HEK293 (cell line): ENCODE results near the gene CRACR2A.

Experiments used
- CTCF ChIA-PET: fragments of 350-600 bp; formaldehyde crosslinking; extraction: SDS; loops from one replicate; lab custom pipeline; 2021; ENCODE audit warnings: antibody characterized with exemption; lab: Yijun Ruan, JAX
- POLR2A ChIA-PET: fragments of 300-600 bp; formaldehyde crosslinking; extraction: SDS; loops from one replicate; lab custom pipeline; 2020; ENCODE audit warnings: antibody characterized with exemption, inconsistent platforms; lab: Yijun Ruan, JAX
- H3K27ac ChIP-seq: fragments of 200-500 bp; sonication (Bioruptor generic); 2 replicates; pipeline ENCODE4 v1.5.1; 2014; ENCODE audit warnings: low read depth, low read length, control low read depth, inconsistent platforms; ENCODE audit errors: extremely low read depth
- H3K36me3 ChIP-seq, 2 experiments: fragments of 200-500 bp in 1 of 2; sonication (Bioruptor generic) in 1 of 2; 1 replicate in 1 of 2; 2 replicates in 1 of 2; pipeline ENCODE4 v1.5.1; 2014 to 2017; ENCODE audit warnings: inconsistent platforms in 2 of 2, low read length in 2 of 2; ENCODE audit not compliant: control insufficient read depth in 2 of 2, insufficient read depth in 1 of 2
- H3K4me1 ChIP-seq: fragments of 200-500 bp; sonication (Bioruptor generic); 2 replicates; pipeline ENCODE4 v1.5.1; 2014; ENCODE audit warnings: mild to moderate bottlenecking, low read length, inconsistent platforms; ENCODE audit not compliant: control insufficient read depth, insufficient read depth
- H3K4me3 ChIP-seq: 2 replicates; pipeline ENCODE4 v1.5.1; 2011; ENCODE audit warnings: low read depth, mild to moderate bottlenecking, control low read depth, low read length, moderate library complexity
- H3K9me3 ChIP-seq: fragments of 200-500 bp; sonication (Bioruptor generic); 2 replicates; pipeline ENCODE4 v1.5.1; 2014; ENCODE audit warnings: low read depth, low read length, inconsistent platforms; ENCODE audit not compliant: control insufficient read depth, insufficient read depth
- BCL11A ChIP-seq: fragments of 450-650 bp; formaldehyde crosslinking; IDR thresholded peaks from 2 replicates; pipeline ENCODE4 v1.5.1; 2016; ENCODE audit warnings: low read depth, missing biosample characterization, missing genetic modification characterization
- SCRT2 ChIP-seq: fragments of 450-650 bp; formaldehyde crosslinking; IDR thresholded peaks from 2 replicates; pipeline ENCODE4 v1.5.1; 2016; ENCODE audit warnings: missing biosample characterization, missing genetic modification characterization
- ZIC2 ChIP-seq: fragments of 450-650 bp; formaldehyde crosslinking; IDR thresholded peaks from 2 replicates; pipeline ENCODE4 v1.5.1; 2016; ENCODE audit warnings: missing biosample characterization, missing genetic modification characterization
- ZNF114 ChIP-seq: fragments of 450-650 bp; formaldehyde crosslinking; IDR thresholded peaks from 2 replicates; pipeline ENCODE4 v1.5.0; 2017; ENCODE audit warnings: missing biosample characterization, missing genetic modification characterization
- ZNF175 ChIP-seq: fragments of 450-650 bp; formaldehyde crosslinking; IDR thresholded peaks from 2 replicates; pipeline ENCODE4 v1.5.1; 2016; ENCODE audit warnings: missing biosample characterization, missing genetic modification characterization
- ZNF324 ChIP-seq: fragments of 450-650 bp; formaldehyde crosslinking; IDR thresholded peaks from 2 replicates; pipeline ENCODE4 v1.5.1; 2016; ENCODE audit warnings: missing biosample characterization, missing genetic modification characterization
- ZNF37A ChIP-seq: fragments of 450-650 bp; IDR thresholded peaks from 2 replicates; pipeline ENCODE4 v1.5.1; 2018; ENCODE audit warnings: missing biosample characterization, missing genetic modification characterization
- ZNF521 ChIP-seq: fragments of 450-650 bp; formaldehyde crosslinking; IDR thresholded peaks from 2 replicates; pipeline ENCODE4 v1.5.1; 2017; ENCODE audit warnings: missing biosample characterization, mild to moderate bottlenecking, missing genetic modification characterization
- ZXDB ChIP-seq: fragments of 450-650 bp; formaldehyde crosslinking; IDR thresholded peaks from 2 replicates; pipeline ENCODE4 v1.5.1; 2016; ENCODE audit warnings: missing biosample characterization, missing genetic modification characterization
- TF ChIP-seq, protein P1 (sequence below): fragments of 450-650 bp; formaldehyde crosslinking; IDR thresholded peaks from 2 replicates; pipeline ENCODE4 v1.5.1; 2017; ENCODE audit warnings: missing biosample characterization, mild to moderate bottlenecking, missing genetic modification characterization, moderate library complexity
- TF ChIP-seq, protein P2 (sequence below): fragments of 450-650 bp; formaldehyde crosslinking; IDR thresholded peaks from 2 replicates; pipeline ENCODE4 v1.5.1; 2016; ENCODE audit warnings: missing biosample characterization, missing genetic modification characterization
- TF ChIP-seq, protein P3 (sequence below): fragments of 450-650 bp; formaldehyde crosslinking; IDR thresholded peaks from 2 replicates; pipeline ENCODE4 v1.5.1; 2016; ENCODE audit warnings: missing biosample characterization, missing genetic modification characterization
- TF ChIP-seq, protein P4 (sequence below): fragments of 450-650 bp; formaldehyde crosslinking; IDR thresholded peaks from 2 replicates; pipeline ENCODE4 v1.5.1; 2016; ENCODE audit warnings: missing biosample characterization, missing genetic modification characterization
- TF ChIP-seq, protein P5 (sequence below): fragments of 450-650 bp; formaldehyde crosslinking; IDR thresholded peaks from 2 replicates; pipeline ENCODE4 v1.5.1; 2016; ENCODE audit warnings: missing biosample characterization, missing genetic modification characterization

The CRACR2A gene

DNA sequence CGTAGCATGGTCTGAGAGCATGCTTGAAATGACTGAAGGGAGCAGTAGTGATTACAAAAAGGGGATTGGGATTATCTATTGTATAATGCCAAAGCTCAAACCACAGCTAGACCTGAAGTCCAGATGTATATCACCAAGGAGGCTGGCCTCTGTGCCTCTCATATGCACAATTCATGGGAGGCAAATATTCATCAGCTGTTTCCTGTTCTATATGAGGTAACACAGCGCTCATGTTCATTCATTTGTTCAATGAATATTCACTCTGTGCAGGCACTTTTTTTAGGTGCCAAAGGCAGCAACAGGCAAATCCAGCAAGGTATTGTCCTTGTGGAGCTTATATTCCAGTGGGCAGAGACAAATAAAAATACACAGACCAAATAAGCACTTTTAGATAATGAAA is 39.0 kb downstream of the CRACR2A start (continued):
- TF ChIP-seq, protein P1, sequence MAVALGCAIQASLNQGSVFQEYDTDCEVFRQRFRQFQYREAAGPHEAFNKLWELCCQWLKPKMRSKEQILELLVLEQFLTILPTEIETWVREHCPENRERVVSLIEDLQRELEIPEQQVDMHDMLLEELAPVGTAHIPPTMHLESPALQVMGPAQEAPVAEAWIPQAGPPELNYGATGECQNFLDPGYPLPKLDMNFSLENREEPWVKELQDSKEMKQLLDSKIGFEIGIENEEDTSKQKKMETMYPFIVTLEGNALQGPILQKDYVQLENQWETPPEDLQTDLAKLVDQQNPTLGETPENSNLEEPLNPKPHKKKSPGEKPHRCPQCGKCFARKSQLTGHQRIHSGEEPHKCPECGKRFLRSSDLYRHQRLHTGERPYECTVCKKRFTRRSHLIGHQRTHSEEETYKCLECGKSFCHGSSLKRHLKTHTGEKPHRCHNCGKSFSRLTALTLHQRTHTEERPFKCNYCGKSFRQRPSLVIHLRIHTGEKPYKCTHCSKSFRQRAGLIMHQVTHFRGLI = no peak

DNA sequence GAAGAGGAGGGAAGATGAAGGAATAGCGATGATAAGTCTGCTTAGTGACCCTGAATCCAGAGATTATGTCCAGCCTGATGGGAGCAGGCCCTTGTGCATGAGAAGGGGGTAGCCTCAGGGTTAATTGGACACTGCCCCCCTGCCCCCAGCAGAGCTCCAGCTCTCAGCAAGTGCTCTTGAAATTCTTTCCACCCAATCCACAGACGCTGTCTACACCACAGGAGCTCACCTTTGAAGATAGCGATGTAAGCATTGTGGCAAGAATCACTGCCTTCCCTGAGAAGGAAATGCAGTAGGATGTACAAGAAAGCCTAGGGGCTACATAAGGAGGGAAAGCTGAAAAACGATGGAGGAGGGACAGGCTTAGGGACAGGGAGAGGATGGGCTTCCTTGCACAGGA is 39.4 kb downstream of the CRACR2A start:
- no peaks in the 10 kb centered on the region for H3K36me3 ChIP-seq
- POLR2A ChIA-PET = no interaction called here
- CTCF ChIA-PET = no interaction called here

DNA sequence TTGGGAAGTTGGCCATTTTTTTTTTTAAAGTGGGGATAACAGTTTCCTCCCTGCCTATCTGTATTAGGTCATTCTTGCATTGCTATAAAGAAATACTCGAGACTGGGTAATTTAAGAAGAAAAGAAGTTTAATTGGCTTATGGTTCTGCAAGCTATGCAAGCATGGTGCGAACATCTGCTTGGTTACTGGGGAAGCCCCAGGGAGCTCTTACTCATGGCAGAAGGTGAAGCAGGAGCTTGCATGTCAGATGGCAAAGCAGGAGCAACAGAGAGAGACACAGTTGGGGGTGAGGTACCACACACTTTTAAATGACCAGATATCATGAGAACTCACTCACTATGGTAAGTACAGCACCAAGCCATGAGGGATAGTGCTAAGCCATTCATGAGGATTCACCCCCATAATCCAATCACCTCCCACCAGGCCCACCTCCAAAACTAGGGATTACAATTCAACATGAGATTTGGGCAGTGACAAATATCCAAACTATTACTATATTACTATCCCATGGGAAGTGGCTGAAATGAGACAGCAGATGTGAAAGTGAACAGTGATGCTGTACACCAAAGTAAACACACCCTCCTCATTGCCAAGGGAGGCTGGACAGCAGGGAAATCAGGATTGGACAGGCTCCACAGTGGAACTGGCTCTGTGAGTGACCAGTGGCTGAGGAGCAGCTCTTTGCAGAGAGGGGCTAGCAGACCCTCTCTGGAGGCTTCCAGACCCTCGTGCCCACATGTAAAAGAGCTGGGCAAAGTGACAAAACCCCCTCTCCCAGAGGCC is 40.5 kb downstream of the CRACR2A start:
- H3K9me3 ChIP-seq = no peaks in the 10 kb centered on the region
- TF ChIP-seq ZXDB (tag by site-specific recombination) = no peak
- TF ChIP-seq, protein P2, sequence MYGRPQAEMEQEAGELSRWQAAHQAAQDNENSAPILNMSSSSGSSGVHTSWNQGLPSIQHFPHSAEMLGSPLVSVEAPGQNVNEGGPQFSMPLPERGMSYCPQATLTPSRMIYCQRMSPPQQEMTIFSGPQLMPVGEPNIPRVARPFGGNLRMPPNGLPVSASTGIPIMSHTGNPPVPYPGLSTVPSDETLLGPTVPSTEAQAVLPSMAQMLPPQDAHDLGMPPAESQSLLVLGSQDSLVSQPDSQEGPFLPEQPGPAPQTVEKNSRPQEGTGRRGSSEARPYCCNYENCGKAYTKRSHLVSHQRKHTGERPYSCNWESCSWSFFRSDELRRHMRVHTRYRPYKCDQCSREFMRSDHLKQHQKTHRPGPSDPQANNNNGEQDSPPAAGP (tag by site-specific recombination) = no peak
- peak; percentile 12; the same call in 1 of the 2 replicates for TF ChIP-seq ZIC2 (tag by site-specific recombination)
- TF ChIP-seq, protein P3, sequence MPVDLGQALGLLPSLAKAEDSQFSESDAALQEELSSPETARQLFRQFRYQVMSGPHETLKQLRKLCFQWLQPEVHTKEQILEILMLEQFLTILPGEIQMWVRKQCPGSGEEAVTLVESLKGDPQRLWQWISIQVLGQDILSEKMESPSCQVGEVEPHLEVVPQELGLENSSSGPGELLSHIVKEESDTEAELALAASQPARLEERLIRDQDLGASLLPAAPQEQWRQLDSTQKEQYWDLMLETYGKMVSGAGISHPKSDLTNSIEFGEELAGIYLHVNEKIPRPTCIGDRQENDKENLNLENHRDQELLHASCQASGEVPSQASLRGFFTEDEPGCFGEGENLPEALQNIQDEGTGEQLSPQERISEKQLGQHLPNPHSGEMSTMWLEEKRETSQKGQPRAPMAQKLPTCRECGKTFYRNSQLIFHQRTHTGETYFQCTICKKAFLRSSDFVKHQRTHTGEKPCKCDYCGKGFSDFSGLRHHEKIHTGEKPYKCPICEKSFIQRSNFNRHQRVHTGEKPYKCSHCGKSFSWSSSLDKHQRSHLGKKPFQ (tag by site-specific recombination) = no peak
- no peak for TF ChIP-seq ZNF37A (tag by site-specific recombination)
- TF ChIP-seq SCRT2 (tag by site-specific recombination) = no peak
- no peak for TF ChIP-seq ZNF114
- TF ChIP-seq, all 188 proteins: peak for 1
- no peaks in the 10 kb centered on the region for H3K4me1 ChIP-seq
- ChIA-PET POLR2A (no interaction called here), CTCF (no interaction called here)
- H3K27ac ChIP-seq = no peak overlapping the region
- no peak overlapping the region for H3K4me3 ChIP-seq
- H3K36me3 ChIP-seq = no peaks in the 10 kb centered on the region

More for the DNA sequence above, 39.4 kb downstream of the CRACR2A start:
- no peak overlapping the region for H3K27ac ChIP-seq
- TF ChIP-seq ZNF175 (tag by site-specific recombination) = no peak
- TF ChIP-seq, protein P4, sequence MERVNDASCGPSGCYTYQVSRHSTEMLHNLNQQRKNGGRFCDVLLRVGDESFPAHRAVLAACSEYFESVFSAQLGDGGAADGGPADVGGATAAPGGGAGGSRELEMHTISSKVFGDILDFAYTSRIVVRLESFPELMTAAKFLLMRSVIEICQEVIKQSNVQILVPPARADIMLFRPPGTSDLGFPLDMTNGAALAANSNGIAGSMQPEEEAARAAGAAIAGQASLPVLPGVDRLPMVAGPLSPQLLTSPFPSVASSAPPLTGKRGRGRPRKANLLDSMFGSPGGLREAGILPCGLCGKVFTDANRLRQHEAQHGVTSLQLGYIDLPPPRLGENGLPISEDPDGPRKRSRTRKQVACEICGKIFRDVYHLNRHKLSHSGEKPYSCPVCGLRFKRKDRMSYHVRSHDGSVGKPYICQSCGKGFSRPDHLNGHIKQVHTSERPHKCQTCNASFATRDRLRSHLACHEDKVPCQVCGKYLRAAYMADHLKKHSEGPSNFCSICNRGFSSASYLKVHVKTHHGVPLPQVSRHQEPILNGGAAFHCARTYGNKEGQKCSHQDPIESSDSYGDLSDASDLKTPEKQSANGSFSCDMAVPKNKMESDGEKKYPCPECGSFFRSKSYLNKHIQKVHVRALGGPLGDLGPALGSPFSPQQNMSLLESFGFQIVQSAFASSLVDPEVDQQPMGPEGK (tag by site-specific recombination) = no peak
- no peak for TF ChIP-seq ZNF324 (tag by site-specific recombination)
- TF ChIP-seq ZNF521 (tag by site-specific recombination) = no peak
- TF ChIP-seq, protein P5, sequence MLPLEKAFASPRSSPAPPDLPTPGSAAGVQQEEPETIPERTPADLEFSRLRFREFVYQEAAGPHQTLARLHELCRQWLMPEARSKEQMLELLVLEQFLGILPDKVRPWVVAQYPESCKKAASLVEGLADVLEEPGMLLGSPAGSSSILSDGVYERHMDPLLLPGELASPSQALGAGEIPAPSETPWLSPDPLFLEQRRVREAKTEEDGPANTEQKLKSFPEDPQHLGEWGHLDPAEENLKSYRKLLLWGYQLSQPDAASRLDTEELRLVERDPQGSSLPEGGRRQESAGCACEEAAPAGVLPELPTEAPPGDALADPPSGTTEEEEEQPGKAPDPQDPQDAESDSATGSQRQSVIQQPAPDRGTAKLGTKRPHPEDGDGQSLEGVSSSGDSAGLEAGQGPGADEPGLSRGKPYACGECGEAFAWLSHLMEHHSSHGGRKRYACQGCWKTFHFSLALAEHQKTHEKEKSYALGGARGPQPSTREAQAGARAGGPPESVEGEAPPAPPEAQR = no peak
- TF ChIP-seq BCL11A (tag by site-specific recombination) = no peak
- H3K4me1 ChIP-seq = no peaks in the 10 kb centered on the region
- no peak overlapping the region for H3K4me3 ChIP-seq
- no peaks in the 10 kb centered on the region for H3K9me3 ChIP-seq
